Gastroesophageal sphincter (tissue), 4 donors: ENCODE results near the gene AMMECR1. TPM values are rescaled to one million over a fixed set of nuclear protein-coding genes. Genes with fewer than 3 reads are reported as not detected.

Experiments
- ATAC-seq: fragments of 150-250 bp; one replicate; pipeline ENCODE4 v1.9.1; 2016; ENCODE audit warnings: mild to moderate bottlenecking, moderate library complexity
- H3K27ac ChIP-seq, 4 donors: fragments of 200-600 bp; sonication (generic) in 3 of 4; 1 replicate in 3 of 4; 2 replicates in 1 of 4; pipeline ENCODE4 v1.5.1; 2016 to 2019
- H3K27me3 ChIP-seq: fragments of 200-600 bp; sonication (generic); one replicate; pipeline ENCODE4 v1.5.1; 2019
- H3K36me3 ChIP-seq, 2 donors: fragments of 200-600 bp; sonication (generic); one replicate each; pipeline ENCODE4 v1.5.1; 2019; ENCODE audit warnings: control low read depth in 1 of 2
- H3K4me1 ChIP-seq, 3 donors: fragments of 200-600 bp; sonication (generic); 1 replicate in 2 of 3; 2 replicates in 1 of 3; pipeline ENCODE4 v1.5.1; 2016 to 2019; ENCODE audit warnings: control low read depth in 2 of 3
- H3K4me3 ChIP-seq, 2 donors: fragments of 200-600 bp; sonication (generic); one replicate each; pipeline ENCODE4 v1.5.1; 2019; ENCODE audit warnings: mild to moderate bottlenecking in 1 of 2, moderate library complexity in 1 of 2
- H3K9me3 ChIP-seq, 3 donors: fragments of 200-600 bp; sonication (generic); one replicate each; pipeline ENCODE4 v1.5.1; 2017 to 2019; ENCODE audit warnings: control low read depth in 2 of 3
- CTCF ChIP-seq, 4 experiments: fragments of 200-600 bp in 2 of 4; fragments of 450-650 bp in 2 of 4; sonication (generic) in 1 of 4; IDR thresholded peaks; one replicate each; pipeline ENCODE4 v1.5.1; 2017 to 2019; ENCODE audit warnings: antibody characterized with exemption in 4 of 4, mild to moderate bottlenecking in 2 of 4, moderate library complexity in 2 of 4
- EP300 ChIP-seq: sonication (generic); formaldehyde crosslinking; IDR thresholded peaks from one replicate; pipeline ENCODE4 v1.6.1; 2017; ENCODE audit warnings: antibody characterized with exemption, mild to moderate bottlenecking
- POLR2A ChIP-seq, 2 donors: fragments of 450-650 bp; IDR thresholded peaks; one replicate each; pipeline ENCODE4 v1.6.1; 2017; ENCODE audit warnings: antibody characterized with exemption in 2 of 2, mild to moderate bottlenecking in 2 of 2, moderate library complexity in 1 of 2
- POLR2AphosphoS5 ChIP-seq: sonication (generic); formaldehyde crosslinking; IDR thresholded peaks from one replicate; pipeline ENCODE4 v1.6.1; 2017; ENCODE audit warnings: antibody characterized with exemption
- WGBS, 2 donors: methylation state at CpG; one replicate each; pipeline ENCODE4 v1.1.5; 2018; ENCODE audit warnings: low coverage in 1 of 2; 5-methylcytosine and 5-hydroxymethylcytosine counted together
- total RNA-seq, 4 donors: library from RNA; depleted of rRNA; stranded (reverse); fragments of >200 nt; gene quantifications; one replicate each; pipeline ENCODE4 v1.1.0, GENCODE V29; 2016

Gene AMMECR1
- 1 to 10 TPM; 2.6 to 6.8 (median 3.6) TPM for total RNA-seq

GRCh38 chrX:110317820-110318663, at the start of gene AMMECR1:
Gene AMMECR1, minus strand, starts transcription at chrX:110318085. Its CDS starts 14 bp downstream, at chrX:110318071.
- Histone ChIP-seq H3K9me3 (no peaks in the 10 kb centered on the region), H3K4me3 (peak within 1 kb of the TSS; percentile 59 to 95), H3K27me3 (no peaks in the 10 kb centered on the region), H3K4me1 (peaks cover 0 to 6% (median 0%) of the 10 kb centered on the region in 3 donors), H3K27ac (peak within 1 kb of the TSS; percentile 72 to 87 (median 82)), H3K36me3 (no peaks in the 10 kb centered on the region)
- ATAC-seq: peak; percentile 95
- 6 to 66% methylated on average over 3 to 8 of the region's 78 CpGs for WGBS, 2 donors
- peak in 1 of 2 donors; percentile 51 for TF ChIP-seq POLR2A (IDR thresholded peaks at IDR 0.05)
- TF ChIP-seq CTCF (IDR thresholded peaks at IDR 0.05): no peak
- TF ChIP-seq EP300: no peak
- peak; percentile 43 for TF ChIP-seq POLR2AphosphoS5

- Histone ChIP-seq H3K36me3 (no peaks in the 10 kb centered on the region), H3K27me3 (no peaks in the 10 kb centered on the region), H3K4me1 (no peaks in the 10 kb centered on the region), H3K4me3 (no peak overlapping the region), H3K27ac (no peak overlapping the region), H3K9me3 (no peaks in the 10 kb centered on the region)
- TF ChIP-seq CTCF (IDR thresholded peaks at IDR 0.05): no peak
- no peak for TF ChIP-seq POLR2AphosphoS5
- TF ChIP-seq EP300: no peak
- no peak for TF ChIP-seq POLR2A (IDR thresholded peaks at IDR 0.05)
- ATAC-seq: no peak
- 83 to 88% methylated on average over 1 of the region's 1 CpG for WGBS, 2 donors
These were observed 45.4 kb upstream of the AMMECR1 start for GRCh38 chrX:110363244-110363643.

GRCh38 chrX:110359273-110359672, 41.4 kb upstream of the AMMECR1 start:
- H3K4me3 ChIP-seq: no peak overlapping the region
- 44 to 50% methylated on average over 1 of the region's 1 CpG for WGBS, 2 donors
- H3K27me3 ChIP-seq: no peaks in the 10 kb centered on the region
- ATAC-seq: no peak
- H3K4me1 ChIP-seq: no peaks in the 10 kb centered on the region
- no peaks in the 10 kb centered on the region for H3K36me3 ChIP-seq
- no peak overlapping the region for H3K27ac ChIP-seq
- no peak for TF ChIP-seq POLR2AphosphoS5
- TF ChIP-seq POLR2A (IDR thresholded peaks at IDR 0.05): no peak
- TF ChIP-seq CTCF (IDR thresholded peaks at IDR 0.05): no peak
- TF ChIP-seq EP300: no peak
- H3K9me3 ChIP-seq: no peaks in the 10 kb centered on the region

- no peak for ATAC-seq
- Histone ChIP-seq H3K4me3 (no peak within 1 kb of the TSS), H3K27ac (no peak within 1 kb of the TSS), H3K4me1 (no peaks in the 10 kb centered on the region), H3K9me3 (no peaks in the 10 kb centered on the region), H3K27me3 (no peaks in the 10 kb centered on the region), H3K36me3 (no peaks in the 10 kb centered on the region)
- 63 to 90% methylated on average over 1 to 2 of the region's 2 CpGs for WGBS, 2 donors
- TF ChIP-seq EP300: no peak
- TF ChIP-seq CTCF (IDR thresholded peaks at IDR 0.05): no peak
- TF ChIP-seq POLR2AphosphoS5: no peak
- no peak for TF ChIP-seq POLR2A (IDR thresholded peaks at IDR 0.05)
These were observed 40.7 kb upstream of the AMMECR1 start, which contains the start of gene RTL9 for GRCh38 chrX:110358548-110358947. Gene RTL9, plus strand, starts transcription at chrX:110358848. Its CDS starts 91,770 bp downstream, at chrX:110450618.

GRCh38 chrX:110346681-110347080, 28.8 kb upstream of the AMMECR1 start:
- no CpG with 5 or more reads among the region's 17 CpGs for WGBS, 2 donors
- TF ChIP-seq POLR2AphosphoS5 (no peak), CTCF (IDR thresholded peaks at IDR 0.05) (no peak), POLR2A (IDR thresholded peaks at IDR 0.05) (no peak), EP300 (no peak)

More at GRCh38 chrX:110346681-110347080, 28.8 kb upstream of the AMMECR1 start:
- H3K4me1 ChIP-seq: no peaks in the 10 kb centered on the region
- H3K27me3 ChIP-seq: no peaks in the 10 kb centered on the region
- H3K9me3 ChIP-seq: no peaks in the 10 kb centered on the region
- no peak for ATAC-seq
- H3K4me3 ChIP-seq: no peak overlapping the region
- H3K36me3 ChIP-seq: no peaks in the 10 kb centered on the region
- no peak overlapping the region for H3K27ac ChIP-seq
